Activated naive CD4-positive, alpha-beta T cell treated with anti-CD3 and anti-CD28 coated beads, Interleukin-2, amount 50 U/mL, for 24 hours (primary cell): ENCODE data around the gene MYH7B.

ENCODE experiments used
- H3K27ac Mint-ChIP-seq: one replicate; pipeline ENCODE4 v1.8.0; 2021; ENCODE audit warnings: mild to moderate bottlenecking, mixed read lengths
- H3K27me3 Mint-ChIP-seq: one replicate; pipeline ENCODE4 v1.8.0; 2021; ENCODE audit warnings: mixed read lengths
- H3K36me3 Mint-ChIP-seq: one replicate; pipeline ENCODE4 v1.8.0; 2021; ENCODE audit warnings: mixed read lengths
- H3K4me1 Mint-ChIP-seq: one replicate; pipeline ENCODE4 v1.8.0; 2021; ENCODE audit warnings: mixed read lengths
- H3K4me3 Mint-ChIP-seq: one replicate; pipeline ENCODE4 v1.8.0; 2021; ENCODE audit warnings: mild to moderate bottlenecking, mixed read lengths
- H3K9me3 Mint-ChIP-seq: one replicate; pipeline ENCODE4 v1.8.0; 2021; ENCODE audit warnings: mixed read lengths

Gene MYH7B

DNA sequence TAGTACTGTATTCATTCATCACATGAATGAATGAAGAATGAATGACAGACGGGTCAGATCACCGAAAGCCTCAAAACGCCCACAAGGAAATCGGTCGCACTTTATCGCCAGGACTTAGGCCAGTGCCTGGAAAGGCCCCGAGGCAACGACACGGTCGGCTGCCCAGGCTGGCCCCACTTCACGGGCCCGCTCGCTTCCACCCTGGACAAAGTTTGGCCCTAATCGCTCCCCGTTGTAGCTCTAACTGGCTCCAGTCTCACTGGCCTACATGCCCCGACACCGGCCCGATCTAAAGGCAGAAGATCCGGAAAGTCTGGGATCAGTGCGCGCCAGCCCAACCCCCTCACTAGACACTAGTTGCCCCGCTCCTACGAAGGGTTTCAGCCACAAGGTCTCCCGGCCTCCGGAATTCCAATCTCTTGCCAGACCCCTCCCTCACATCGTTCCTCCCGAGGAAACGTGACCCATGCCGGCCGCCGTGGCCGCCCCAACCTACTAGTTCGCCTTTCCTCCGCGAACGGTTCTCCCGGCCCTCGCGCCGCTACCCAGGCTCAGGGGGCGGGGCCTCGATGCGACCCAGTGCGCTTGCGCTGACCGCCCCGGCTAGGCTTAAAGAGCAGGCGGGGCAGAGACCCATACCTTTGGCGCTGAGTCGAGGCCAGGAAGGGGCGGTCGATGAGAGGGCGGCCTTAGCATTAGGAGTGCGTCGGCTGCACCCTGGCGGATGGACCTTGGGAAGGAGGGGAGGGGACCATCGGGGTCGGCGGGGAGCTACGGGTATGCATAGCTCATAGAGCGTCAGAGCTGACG, at the start of gene MYH7B, which contains the start of gene GSS:
MYH7B (plus strand) TSS at position 638 of the 810 bp plus-strand sequence. CDS start 22,138 bp downstream, outside the sequence.
GSS (minus strand) TSS at position 576 of the 810 bp plus-strand sequence. CDS start 3,954 bp downstream, outside the sequence.
- Mint-ChIP-seq H3K36me3 (no peaks in the 10 kb centered on the region), H3K4me1 (peaks cover 33% of the 10 kb centered on the region), H3K4me3 (peak within 1 kb of the TSS; percentile 96), H3K9me3 (no peaks in the 10 kb centered on the region), H3K27me3 (no peaks in the 10 kb centered on the region), H3K27ac (peak within 1 kb of the TSS; percentile 98)

DNA sequence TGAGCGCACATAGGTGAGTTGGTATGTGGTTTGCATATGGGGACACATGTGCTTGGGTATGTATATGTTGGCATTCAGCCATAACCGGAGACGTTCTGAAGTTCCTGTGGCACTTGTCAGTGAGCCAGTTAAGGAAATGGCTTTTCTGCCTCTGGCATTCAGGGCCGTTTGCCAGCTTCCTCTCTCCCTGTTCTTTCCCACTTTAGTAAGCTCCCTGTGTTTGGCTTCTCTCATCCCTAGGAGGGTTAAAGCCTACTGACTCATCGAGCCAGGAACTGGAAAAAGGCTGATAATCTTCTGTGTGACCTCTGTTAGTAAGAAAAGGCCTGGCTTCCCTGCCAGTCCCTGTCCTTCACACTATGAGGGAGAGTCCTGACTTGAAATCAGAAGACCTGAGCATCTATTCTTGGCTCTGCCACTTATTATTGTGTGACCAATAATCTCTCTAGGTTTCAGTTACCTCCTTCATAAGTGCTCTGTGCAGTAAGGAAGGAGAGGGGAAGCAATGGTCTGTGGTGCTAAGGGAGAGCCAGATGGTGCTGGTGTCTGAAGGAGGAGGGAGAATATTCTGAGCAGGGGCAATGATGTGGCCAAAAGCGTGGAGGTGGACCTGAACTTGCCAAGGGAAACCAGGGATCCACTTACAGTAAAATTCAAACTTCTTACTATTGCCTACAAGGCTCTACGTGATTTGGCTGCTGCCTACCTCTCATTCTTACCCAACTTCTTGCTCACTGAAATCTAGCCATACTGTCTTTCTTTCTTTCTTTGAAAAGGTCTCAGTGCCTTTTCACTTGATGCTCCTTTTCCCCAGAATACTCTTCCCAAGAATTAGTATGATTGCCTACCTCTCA, 47.8 kb upstream of the MYH7B start:
- Mint-ChIP-seq H3K4me1 (peaks cover 5% of the 10 kb centered on the region), H3K36me3 (peaks cover 2% of the 10 kb centered on the region), H3K27me3 (no peaks in the 10 kb centered on the region), H3K27ac (no peak overlapping the region), H3K9me3 (no peaks in the 10 kb centered on the region), H3K4me3 (no peak overlapping the region)

DNA sequence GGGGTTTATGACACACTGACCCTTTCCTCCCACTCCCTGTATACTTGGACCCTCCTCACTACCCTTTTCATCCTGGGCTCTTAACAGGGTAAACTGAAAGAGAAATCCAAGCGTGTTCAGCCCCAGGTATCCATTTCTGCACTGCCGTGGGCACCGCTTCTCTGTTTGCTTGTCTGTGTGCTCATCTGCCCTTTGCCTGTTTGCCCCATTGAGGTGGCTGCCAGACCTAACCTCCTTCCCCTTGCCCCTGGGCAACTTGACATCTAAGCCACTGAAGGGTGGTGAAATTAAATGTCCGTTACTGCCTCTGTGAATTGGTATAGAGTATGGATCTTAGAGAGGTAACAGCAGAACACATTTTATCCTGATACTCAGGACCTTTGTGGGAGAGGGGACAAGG, 40.5 kb upstream of the MYH7B start:
- Mint-ChIP-seq H3K4me3 (no peak overlapping the region), H3K27me3 (no peaks in the 10 kb centered on the region), H3K9me3 (no peaks in the 10 kb centered on the region), H3K36me3 (peaks cover 7% of the 10 kb centered on the region), H3K4me1 (peaks cover 18% of the 10 kb centered on the region), H3K27ac (no peak overlapping the region)

DNA sequence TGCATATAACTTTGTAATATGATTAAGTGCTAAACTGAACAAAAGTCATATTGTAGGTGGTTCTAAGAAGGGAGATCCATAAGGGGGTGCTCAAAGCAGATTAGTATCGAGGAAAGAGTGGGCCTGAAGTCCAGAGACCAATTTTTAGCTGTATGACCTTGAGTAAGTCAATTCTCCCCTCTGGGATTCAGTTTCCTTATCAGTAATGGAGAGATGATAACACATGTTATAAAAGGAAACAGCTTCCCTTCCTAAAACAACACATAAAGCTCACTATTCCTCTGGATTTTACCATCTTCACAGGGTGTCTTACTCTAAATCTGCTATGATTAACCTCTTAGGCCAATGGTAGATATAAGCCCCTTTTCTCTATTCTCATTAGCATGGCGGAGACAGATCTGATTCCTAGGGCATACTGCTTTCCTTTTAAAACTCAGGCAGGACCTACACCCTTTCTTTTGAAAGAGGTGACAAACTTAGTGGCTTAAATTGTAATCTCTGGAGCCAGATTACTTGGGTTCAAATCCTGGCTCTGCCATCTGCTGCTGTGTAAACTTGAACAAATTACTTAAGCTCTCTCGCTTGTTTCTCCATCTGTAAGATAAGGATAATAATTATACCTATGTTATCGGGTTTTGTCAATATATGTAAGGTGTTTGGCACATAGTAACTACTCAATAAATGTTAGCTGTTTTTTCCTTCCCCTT, 39.8 kb upstream of the MYH7B start:
- H3K4me1 Mint-ChIP-seq = peaks cover 20% of the 10 kb centered on the region
- H3K27me3 Mint-ChIP-seq = no peaks in the 10 kb centered on the region
- H3K4me3 Mint-ChIP-seq = no peak overlapping the region
- peak overlapping the region; percentile 46 for H3K27ac Mint-ChIP-seq
- H3K9me3 Mint-ChIP-seq = no peaks in the 10 kb centered on the region
- peaks cover 7% of the 10 kb centered on the region for H3K36me3 Mint-ChIP-seq

DNA sequence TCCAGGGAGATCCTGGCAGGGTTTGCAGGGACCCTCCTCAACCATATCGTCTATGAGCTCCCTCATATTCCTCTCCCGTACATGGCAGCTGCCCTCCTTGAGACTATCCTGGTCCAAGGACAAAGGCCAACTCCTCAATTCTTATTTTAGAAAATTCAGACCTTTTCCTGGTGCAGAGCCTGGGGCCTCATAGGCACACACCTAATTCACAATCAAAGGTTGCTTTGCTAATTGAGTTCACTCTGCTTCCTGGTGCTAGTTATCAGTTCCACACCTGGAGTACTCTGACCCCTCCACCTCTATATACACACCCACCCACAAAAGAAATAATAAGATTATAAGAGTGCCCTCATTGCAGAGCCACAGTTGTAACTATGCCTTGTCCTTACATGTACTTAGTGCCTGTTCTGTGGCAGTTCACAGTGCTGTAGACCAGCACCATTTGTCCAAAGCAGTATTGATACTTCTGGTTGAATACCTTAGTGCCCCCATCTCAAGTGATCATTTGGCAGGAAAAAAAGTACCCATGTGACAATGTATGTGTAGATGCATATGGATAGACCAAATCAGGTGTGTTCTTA, 38.8 kb upstream of the MYH7B start:
- Mint-ChIP-seq H3K27ac (no peak overlapping the region), H3K4me3 (no peak overlapping the region)

DNA sequence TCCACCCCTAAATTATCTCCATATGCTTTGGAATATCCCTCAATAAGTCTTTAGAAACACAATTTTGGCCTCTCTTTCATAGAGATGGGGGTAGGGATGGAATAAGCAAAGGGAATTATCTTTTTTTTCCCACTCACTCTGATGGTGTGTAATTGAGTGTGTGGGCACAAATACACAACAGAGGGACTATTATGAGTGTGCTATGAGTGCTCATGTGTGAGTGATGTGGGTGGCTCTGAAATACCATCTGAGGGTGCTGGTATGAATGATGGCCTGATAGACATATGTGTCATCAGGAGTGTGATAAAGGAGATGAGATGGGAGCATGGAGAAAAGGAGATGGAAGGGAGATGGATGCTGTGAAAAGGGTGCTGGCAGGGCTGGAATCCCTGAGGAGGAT, 35.6 kb upstream of the MYH7B start:
- peaks cover 7% of the 10 kb centered on the region for H3K36me3 Mint-ChIP-seq
- no peaks in the 10 kb centered on the region for H3K27me3 Mint-ChIP-seq
- no peaks in the 10 kb centered on the region for H3K9me3 Mint-ChIP-seq
- no peak overlapping the region for H3K4me3 Mint-ChIP-seq
- peaks cover 20% of the 10 kb centered on the region for H3K4me1 Mint-ChIP-seq
- H3K27ac Mint-ChIP-seq = no peak overlapping the region

More for the DNA sequence above, 38.8 kb upstream of the MYH7B start:
- Mint-ChIP-seq H3K4me1 (peaks cover 20% of the 10 kb centered on the region), H3K36me3 (peaks cover 7% of the 10 kb centered on the region), H3K27me3 (no peaks in the 10 kb centered on the region), H3K9me3 (no peaks in the 10 kb centered on the region)

DNA sequence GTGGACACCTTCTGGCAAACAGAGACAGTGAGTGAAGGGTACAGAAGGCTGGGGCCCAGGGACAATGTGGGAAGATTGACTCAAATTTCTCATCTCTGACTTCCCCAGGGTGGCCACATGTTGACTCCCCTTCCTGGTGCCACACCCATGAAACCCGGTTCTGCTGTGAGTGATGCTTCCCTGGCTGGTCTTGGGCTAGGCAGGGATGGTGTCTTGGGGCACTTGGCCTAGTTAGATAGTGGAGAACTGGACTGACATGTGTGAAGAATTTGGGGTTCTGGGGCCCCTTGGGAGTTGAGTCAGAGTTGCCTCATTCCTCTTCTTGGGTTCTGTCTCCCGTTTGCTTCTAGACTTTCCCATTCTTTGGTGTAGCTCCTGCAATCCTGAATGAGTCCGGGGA, 34.2 kb upstream of the MYH7B start:
- Mint-ChIP-seq H3K9me3 (no peaks in the 10 kb centered on the region), H3K27ac (no peak overlapping the region), H3K4me1 (peaks cover 22% of the 10 kb centered on the region), H3K4me3 (no peak overlapping the region), H3K36me3 (peaks cover 7% of the 10 kb centered on the region), H3K27me3 (no peaks in the 10 kb centered on the region)

DNA sequence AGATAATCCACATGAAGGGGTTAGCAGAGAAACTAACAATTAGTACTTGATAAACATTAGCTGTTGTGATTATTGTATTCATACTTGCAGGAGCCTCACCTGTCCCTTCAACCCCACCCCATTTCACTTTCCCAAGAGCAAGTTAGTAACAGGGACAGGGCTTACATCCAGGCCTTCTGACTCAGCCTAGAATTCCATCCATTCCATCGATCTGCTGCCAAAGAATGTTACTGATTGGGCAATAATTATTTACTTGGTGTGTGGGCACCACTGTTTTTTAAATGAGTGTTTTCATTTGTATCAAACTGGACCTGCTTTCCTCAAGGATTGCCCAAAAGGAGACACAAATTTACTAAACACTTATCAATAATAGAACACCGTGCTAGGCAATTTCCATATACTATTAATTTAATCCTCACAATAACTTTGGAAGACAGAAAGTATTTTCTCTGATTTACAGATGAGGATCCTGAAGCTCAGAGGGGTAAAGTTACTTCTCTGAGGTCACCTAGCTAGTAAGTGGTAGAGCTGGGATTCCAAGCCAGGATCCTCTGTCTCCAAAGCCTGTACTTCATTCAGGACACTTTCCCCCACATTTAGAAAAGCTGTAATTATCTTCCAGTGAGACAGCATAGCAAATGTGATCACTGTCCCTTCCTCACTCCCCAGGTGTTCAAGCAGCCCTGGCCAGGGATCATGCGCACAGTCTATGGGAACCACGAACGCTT, 32.9 kb upstream of the MYH7B start:
- Mint-ChIP-seq H3K27me3 (no peaks in the 10 kb centered on the region), H3K4me3 (no peak overlapping the region), H3K4me1 (peaks cover 19% of the 10 kb centered on the region), H3K36me3 (peaks cover 7% of the 10 kb centered on the region), H3K9me3 (no peaks in the 10 kb centered on the region), H3K27ac (no peak overlapping the region)

DNA sequence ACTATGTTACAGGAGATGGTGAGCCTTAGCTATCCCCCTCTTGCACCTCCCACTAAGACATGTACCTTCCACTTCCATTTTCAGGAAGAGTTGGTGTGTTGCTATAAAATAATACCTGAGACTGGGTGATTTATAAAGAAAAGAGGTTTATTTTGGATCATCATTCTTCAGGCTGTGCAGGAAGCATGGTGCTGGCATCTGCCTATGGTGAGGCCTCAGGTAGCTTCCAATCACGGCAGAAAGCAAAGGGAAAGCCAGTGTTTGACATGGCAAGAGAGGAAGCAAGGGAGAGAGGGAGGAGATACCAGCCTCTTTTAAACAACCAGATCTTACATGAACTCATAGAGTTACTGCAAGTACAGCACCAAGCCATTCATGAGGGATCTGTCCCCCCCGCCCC, 32.3 kb upstream of the MYH7B start:
- H3K4me3 Mint-ChIP-seq = no peak overlapping the region
- no peaks in the 10 kb centered on the region for H3K27me3 Mint-ChIP-seq
- no peaks in the 10 kb centered on the region for H3K9me3 Mint-ChIP-seq
- no peak overlapping the region for H3K27ac Mint-ChIP-seq
- peaks cover 4% of the 10 kb centered on the region for H3K36me3 Mint-ChIP-seq
- H3K4me1 Mint-ChIP-seq = peaks cover 13% of the 10 kb centered on the region

DNA sequence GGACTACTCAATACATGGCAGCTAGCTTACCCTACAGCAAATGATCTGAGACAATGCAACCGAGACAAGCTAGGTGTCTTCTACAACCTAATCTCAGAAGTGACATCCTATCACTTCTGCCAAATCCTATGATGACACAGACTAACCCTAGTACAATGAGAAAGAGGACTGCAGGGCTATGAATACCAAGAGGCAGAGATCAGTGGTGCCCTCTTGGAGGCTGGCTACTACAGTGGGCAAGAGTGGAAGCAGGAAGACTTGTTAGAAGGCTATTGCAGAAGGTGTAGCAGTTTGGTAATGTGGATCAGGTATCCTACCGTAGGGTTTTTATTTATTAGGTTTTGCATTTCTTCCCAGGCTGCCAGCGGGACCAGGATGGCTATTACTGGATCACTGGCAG, 30.3 kb upstream of the MYH7B start:
- Mint-ChIP-seq H3K4me1 (peaks cover 5% of the 10 kb centered on the region), H3K36me3 (peaks cover 3% of the 10 kb centered on the region), H3K27me3 (no peaks in the 10 kb centered on the region), H3K27ac (no peak overlapping the region), H3K9me3 (no peaks in the 10 kb centered on the region), H3K4me3 (no peak overlapping the region)

DNA sequence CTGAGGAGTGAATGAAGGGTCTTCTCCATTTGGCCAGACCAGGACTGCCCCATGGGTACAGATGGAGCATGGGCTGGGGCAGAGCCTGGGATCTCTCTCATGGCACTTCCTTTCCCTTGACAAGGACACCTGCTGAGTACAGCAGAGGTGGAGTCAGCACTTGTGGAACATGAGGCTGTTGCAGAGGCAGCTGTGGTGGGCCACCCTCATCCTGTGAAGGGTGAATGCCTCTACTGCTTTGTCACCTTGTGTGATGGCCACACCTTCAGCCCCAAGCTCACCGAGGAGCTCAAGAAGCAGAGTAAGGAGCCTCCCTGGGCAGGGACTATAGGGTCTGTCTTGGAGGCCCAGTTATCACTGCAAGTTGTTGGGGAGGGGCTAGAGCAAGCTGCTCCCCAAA, 29.7 kb upstream of the MYH7B start:
- H3K4me1 Mint-ChIP-seq = peaks cover 5% of the 10 kb centered on the region
- H3K9me3 Mint-ChIP-seq = no peaks in the 10 kb centered on the region
- no peaks in the 10 kb centered on the region for H3K27me3 Mint-ChIP-seq
- no peak overlapping the region for H3K27ac Mint-ChIP-seq
- H3K4me3 Mint-ChIP-seq = no peak overlapping the region
- H3K36me3 Mint-ChIP-seq = peaks cover 8% of the 10 kb centered on the region

DNA sequence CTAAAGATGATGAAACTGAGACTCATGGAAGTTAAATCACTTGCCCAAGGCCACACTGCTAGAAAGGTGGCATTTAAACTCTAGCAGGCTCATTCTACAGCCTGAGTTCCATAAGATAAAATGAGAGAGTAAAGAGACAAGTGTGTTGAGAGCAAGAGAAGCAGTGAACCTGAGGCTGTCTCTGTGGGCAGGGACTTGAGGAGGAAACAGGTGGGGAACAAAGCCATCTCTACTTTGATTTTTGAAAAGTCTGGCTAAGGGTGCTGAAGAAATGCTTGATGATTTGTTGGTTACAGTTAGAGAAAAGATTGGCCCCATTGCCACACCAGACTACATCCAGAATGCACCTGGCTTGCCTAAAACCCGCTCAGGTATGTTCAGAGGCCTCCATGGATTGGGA, 29.1 kb upstream of the MYH7B start:
- Mint-ChIP-seq H3K9me3 (no peaks in the 10 kb centered on the region), H3K27ac (peak overlapping the region; percentile 4), H3K27me3 (no peaks in the 10 kb centered on the region), H3K36me3 (peaks cover 8% of the 10 kb centered on the region), H3K4me1 (peaks cover 5% of the 10 kb centered on the region), H3K4me3 (no peak overlapping the region)

DNA sequence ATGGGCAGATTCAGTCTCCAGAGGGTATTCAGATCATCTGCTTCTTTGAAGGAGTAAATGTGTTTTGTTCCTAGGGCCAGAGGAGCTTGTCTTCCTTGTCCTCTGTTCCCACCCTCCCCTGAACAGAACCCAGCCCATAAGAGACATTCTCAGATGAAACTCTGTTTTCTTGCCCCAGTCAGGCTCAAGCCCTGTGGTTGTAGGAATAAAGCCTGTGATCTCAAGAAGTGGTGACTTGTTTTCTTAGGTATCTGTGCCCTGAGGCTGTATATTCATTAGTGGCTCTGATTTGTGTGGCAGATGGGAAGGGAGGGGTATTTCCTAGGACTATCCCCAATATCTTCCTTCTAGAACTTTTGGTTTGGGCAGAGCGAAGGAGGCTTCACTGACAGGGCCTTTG, 27.9 kb upstream of the MYH7B start:
- no peak overlapping the region for H3K4me3 Mint-ChIP-seq
- no peak overlapping the region for H3K27ac Mint-ChIP-seq
- H3K27me3 Mint-ChIP-seq = no peaks in the 10 kb centered on the region
- H3K9me3 Mint-ChIP-seq = no peaks in the 10 kb centered on the region
- H3K36me3 Mint-ChIP-seq = peaks cover 13% of the 10 kb centered on the region
- H3K4me1 Mint-ChIP-seq = peaks cover 5% of the 10 kb centered on the region

DNA sequence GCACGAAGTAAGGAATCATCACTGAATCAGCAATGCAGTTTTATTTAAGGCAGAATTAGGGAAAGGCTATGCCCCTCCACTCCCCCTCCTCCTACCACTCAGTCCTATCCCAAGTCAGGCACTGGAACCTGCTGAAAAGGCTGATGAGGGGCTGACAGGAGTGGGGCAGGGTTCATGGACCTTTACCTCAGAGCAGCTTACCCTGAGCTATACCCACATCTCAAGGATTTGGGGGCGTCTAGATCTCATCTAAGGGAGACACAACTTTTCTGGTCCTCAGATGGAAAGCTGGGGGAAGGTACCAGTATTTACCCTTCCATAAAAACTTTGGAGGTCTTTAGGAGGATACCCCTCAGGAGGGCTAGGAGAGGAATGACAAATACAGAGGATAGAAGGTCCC, 27.3 kb upstream of the MYH7B start:
- Mint-ChIP-seq H3K4me1 (peaks cover 5% of the 10 kb centered on the region), H3K4me3 (no peak overlapping the region), H3K36me3 (peaks cover 13% of the 10 kb centered on the region), H3K9me3 (no peaks in the 10 kb centered on the region), H3K27ac (no peak overlapping the region), H3K27me3 (no peaks in the 10 kb centered on the region)

DNA sequence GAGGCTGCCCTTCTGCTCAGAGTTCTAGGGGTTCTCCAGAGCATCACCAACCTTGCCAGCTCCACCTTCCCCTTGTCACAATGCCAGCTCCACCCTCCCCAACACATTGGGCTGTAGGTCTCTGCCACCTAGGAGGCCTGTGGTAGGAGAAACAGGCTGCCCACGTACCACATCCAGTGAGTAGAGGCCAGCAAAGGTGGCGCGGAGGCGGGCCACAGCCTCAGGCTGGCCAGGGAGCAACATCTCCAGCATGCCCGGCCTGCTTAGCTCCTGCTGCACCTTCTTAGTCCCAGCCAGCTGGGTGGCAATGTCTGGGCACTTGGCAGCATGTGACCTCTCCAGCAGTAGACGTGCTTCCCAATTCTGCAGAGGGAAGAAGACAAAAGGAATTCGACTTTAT, 23.9 kb upstream of the MYH7B start:
- Mint-ChIP-seq H3K4me3 (no peak overlapping the region), H3K4me1 (no peaks in the 10 kb centered on the region), H3K9me3 (no peaks in the 10 kb centered on the region), H3K36me3 (peaks cover 20% of the 10 kb centered on the region), H3K27ac (no peak overlapping the region), H3K27me3 (no peaks in the 10 kb centered on the region)
